GM12864 (cell line): ENCODE data around the gene TMEM33.
"Not testable (repeated sequence)": the region's sequence is repeated elsewhere in the genome, so short reads cannot be mapped to it uniquely, and the experiment has no call there.

Source experiments
- DNase-seq: peaks from one replicate; pipeline ENCODE4 v3.0.0-alpha.2; 2011; ENCODE audit warnings: low read depth
- H3K4me3 ChIP-seq: 2 replicates; pipeline ENCODE4 v1.5.1; 2011; ENCODE audit warnings: mild to moderate bottlenecking, low read depth, low read length, control low read depth
- TF ChIP-seq, protein P1 (sequence below): IDR thresholded peaks from 2 replicates; pipeline ENCODE4 v1.5.1; 2011; ENCODE audit warnings: low read depth, mild to moderate bottlenecking, moderate library complexity, low read length, control low read depth, inconsistent platforms; ENCODE audit errors: missing control alignments

Gene TMEM33

DNA sequence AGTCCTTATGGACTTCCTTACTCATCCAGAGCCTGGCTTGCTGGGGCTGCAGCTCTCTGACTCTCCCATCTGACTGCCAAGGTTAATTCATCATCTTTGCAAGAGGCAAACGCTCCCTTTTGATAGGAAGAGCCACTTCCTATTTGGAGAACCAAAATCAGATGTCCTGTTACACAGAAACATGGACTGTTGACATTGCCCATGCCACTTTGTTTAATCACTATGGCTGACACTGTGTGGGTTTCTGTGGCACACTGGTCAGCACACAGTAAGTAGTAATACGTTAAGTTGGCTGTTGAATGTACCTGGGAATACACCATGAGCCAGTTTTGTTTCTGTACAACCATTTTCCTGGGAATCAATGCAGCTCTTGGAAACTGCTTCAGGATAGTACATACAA lies 45.1 kb upstream of the TMEM33 start:
- no peak for DNase-seq
- H3K4me3 ChIP-seq = no peak overlapping the region
- TF ChIP-seq, protein P1, sequence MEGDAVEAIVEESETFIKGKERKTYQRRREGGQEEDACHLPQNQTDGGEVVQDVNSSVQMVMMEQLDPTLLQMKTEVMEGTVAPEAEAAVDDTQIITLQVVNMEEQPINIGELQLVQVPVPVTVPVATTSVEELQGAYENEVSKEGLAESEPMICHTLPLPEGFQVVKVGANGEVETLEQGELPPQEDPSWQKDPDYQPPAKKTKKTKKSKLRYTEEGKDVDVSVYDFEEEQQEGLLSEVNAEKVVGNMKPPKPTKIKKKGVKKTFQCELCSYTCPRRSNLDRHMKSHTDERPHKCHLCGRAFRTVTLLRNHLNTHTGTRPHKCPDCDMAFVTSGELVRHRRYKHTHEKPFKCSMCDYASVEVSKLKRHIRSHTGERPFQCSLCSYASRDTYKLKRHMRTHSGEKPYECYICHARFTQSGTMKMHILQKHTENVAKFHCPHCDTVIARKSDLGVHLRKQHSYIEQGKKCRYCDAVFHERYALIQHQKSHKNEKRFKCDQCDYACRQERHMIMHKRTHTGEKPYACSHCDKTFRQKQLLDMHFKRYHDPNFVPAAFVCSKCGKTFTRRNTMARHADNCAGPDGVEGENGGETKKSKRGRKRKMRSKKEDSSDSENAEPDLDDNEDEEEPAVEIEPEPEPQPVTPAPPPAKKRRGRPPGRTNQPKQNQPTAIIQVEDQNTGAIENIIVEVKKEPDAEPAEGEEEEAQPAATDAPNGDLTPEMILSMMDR = no peak

DNA sequence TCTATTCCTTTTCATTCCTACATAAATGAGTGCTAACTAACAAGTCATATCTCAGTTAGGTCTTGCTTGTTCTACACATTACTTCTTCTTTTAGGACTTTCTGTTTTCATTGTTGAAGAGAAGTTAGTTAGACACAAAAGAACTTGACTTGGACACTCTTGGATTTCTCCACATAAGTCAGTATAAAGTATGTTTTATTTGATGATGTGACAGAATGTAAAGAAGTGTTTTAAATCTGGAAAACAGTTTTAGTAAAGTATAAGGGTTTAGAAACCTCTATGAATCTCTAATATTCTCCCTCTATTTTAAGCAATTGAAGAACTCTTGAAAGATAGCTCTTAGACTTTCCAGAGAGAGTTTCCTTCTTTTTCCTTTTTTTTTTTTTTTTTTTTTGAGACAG lies 38.6 kb upstream of the TMEM33 start:
- H3K4me3 ChIP-seq = no peak overlapping the region
- TF ChIP-seq, protein P1 = no peak
- DNase-seq = no peak

DNA sequence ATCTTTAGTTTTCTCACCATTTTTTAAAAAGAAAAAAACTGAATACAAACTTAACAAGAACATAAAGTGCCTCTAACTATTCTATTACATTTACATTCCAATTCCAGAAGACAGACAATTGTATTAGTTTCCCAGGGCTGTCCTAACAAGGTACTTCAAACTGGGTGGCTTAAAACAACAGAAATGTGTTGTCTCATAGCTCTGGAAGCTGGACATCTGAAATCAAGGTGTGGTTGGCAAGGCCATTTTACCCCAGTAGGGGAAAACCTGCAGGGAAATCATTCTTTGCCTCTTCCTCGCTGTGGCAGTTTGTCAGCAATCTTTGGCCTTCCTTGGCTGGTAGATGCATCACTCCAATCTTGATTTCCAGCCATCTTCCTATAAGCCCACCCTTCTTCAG lies 37.5 kb upstream of the TMEM33 start:
- TF ChIP-seq, protein P1 = no peak
- no peak for DNase-seq

DNA sequence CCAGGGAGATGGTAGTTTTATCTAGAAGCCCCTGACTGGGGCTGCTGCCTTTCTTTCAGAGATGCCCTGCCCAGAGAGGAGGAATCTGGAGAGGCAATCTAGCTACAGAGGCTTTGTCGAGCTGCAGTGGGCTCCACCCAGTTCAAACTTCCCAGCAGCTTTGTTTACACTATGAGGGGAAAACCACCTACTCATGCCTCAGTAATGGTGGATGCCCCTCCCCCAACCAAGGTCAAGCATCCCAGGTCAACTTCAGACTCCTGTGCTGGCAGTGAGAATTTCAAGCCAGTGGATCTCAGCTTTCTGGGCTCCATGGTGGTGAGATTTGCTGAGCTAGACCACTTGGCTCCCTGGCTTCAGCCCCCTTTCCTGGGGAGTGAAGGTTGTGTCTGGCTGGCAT lies 26.1 kb upstream of the TMEM33 start:
- not testable (repeated sequence) for DNase-seq, H3K4me3 ChIP-seq

More for the DNA sequence above, 37.5 kb upstream of the TMEM33 start:
- H3K4me3 ChIP-seq = no peak overlapping the region

DNA sequence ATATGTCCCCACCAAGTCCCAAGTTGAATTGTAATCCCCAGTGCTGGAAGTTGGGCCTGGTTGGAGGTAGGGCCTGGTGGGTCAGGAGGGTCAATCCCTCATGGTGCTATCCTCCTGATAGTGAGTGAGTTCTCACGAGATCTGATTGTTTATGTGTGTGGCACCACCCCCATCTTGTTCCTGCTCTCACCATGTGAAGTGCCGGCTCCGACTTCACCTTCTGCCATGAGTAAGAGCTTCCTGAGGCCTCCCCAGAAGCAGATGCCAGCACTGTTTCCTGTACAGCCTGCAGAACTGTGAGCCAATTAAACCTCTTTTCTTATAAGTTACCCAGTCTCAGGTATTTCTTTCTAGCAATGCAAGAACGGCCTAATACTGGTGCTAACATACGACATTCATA lies 22.7 kb upstream of the TMEM33 start:
- TF ChIP-seq, protein P1 = no peak
- H3K4me3 ChIP-seq = no peak overlapping the region
- DNase-seq = no peak

DNA sequence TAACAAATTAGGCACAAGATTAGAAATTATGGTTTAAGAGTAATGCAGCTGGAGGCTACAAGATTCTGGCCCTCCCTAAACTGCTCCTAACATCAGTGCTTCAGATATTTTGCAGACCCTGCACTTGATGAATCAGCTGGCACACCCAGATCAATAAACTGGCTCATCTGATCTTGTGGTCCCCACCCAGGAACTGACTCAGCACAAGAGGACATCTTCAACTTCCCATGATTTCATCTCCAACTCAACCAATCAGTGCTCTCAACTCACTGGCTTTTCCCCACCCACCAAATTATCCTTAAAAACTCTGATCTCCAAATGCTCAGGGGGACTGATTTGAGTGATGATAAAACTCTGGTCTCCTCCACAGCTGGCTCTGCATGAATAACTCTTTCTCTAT lies 21.7 kb upstream of the TMEM33 start:
- DNase-seq = no peak
- H3K4me3 ChIP-seq = no peak overlapping the region
- TF ChIP-seq, protein P1 = no peak

DNA sequence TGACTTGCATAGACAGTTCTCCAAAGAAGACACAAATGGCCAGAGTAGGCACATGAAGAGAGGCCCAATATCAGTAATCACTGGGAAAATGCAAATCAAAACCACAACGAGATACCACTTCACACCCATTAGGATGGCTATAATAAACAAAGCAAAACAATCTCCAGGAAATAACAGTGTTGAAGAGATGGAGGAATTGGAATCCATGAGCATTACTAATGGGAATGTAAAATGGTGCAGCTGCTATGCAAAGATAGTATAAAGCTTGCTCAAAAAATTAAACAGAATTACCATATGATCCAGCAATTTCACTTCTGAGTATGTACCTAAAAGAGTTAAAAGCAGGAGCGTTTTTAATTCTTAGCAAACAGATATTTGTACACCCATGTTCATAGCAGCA lies 17.0 kb upstream of the TMEM33 start:
- no peak for DNase-seq
- TF ChIP-seq, protein P1 = no peak
- H3K4me3 ChIP-seq = no peak overlapping the region

DNA sequence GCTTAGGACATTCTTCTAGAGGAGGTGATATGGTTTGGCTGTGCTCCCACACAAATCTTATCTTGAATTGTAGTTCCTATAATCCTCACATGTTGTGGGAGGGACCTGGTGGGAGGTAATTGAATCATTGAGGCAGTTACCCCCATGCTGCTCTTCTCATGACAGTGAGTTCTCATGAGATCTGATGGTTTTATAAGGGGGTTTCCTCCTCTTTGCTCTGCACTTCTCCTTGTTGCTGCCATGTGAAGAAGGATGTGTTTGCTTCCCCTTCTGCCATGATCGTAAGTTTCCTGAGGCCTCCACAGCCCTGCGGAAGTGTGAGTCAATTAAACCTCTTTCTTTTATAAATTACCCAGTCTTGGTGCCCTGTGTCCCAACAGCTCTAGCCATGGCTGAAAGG lies 14.8 kb upstream of the TMEM33 start:
- H3K4me3 ChIP-seq, DNase-seq: not testable (repeated sequence)
